Effector memory CD8-positive, alpha-beta T cell (primary cell): ENCODE results near the gene HES3.

ENCODE experiments used
- ATAC-seq: fragments of 150-1000 bp; cut with Tn5 transposase; replicated peaks from 2 replicates; pipeline ENCODE4 v1.10.0; 2021; ENCODE audit warnings: mild to moderate bottlenecking, moderate library complexity
- DNase-seq, 3 experiments: peaks; one replicate each; pipeline ENCODE4 v3.0.0; 2021
- H3K27ac Mint-ChIP-seq, 2 donors: one replicate each; pipeline ENCODE4 v1.8.0; 2022; ENCODE audit warnings: mild to moderate bottlenecking in 2 of 2, mixed read lengths in 2 of 2, moderate library complexity in 2 of 2
- H3K27me3 Mint-ChIP-seq, 2 donors: one replicate each; pipeline ENCODE4 v1.8.0; 2022; ENCODE audit warnings: mixed read lengths in 2 of 2
- H3K36me3 Mint-ChIP-seq: one replicate; pipeline ENCODE4 v1.8.0; 2022; ENCODE audit warnings: mild to moderate bottlenecking, moderate library complexity, mixed read lengths; ENCODE audit not compliant: insufficient read depth
- H3K4me1 Mint-ChIP-seq, 2 donors: one replicate each; pipeline ENCODE4 v1.8.0; 2022; ENCODE audit warnings: low read depth in 2 of 2, mixed read lengths in 2 of 2
- H3K4me3 Mint-ChIP-seq, 2 donors: one replicate each; pipeline ENCODE4 v1.8.0; 2022; ENCODE audit warnings: mild to moderate bottlenecking in 2 of 2, mixed read lengths in 2 of 2, moderate library complexity in 2 of 2
- H3K9me3 Mint-ChIP-seq, 2 donors: one replicate each; pipeline ENCODE4 v1.8.0; 2022; ENCODE audit warnings: mixed read lengths in 2 of 2

Gene HES3

GRCh38 chr1:6257541-6258069 is 13.6 kb downstream of the HES3 start:
- Mint-ChIP-seq H3K36me3 (peaks cover 10% of the 10 kb centered on the region), H3K27ac (peak overlapping the region in 1 of 2 donors; percentile 41), H3K27me3 (peaks cover 0 to 20% of the 10 kb centered on the region in 2 donors), H3K4me3 (no peak overlapping the region), H3K4me1 (peaks cover 0 to 3% of the 10 kb centered on the region in 2 donors), H3K9me3 (no peaks in the 10 kb centered on the region)
- ATAC-seq (no peak), DNase-seq (no peak)

GRCh38 chr1:6258675-6259074 is 14.7 kb downstream of the HES3 start:
- Mint-ChIP-seq H3K27me3 (peaks cover 0 to 20% of the 10 kb centered on the region in 2 donors), H3K36me3 (peaks cover 10% of the 10 kb centered on the region), H3K9me3 (no peaks in the 10 kb centered on the region), H3K27ac (no peak overlapping the region), H3K4me1 (peaks cover 0 to 5% of the 10 kb centered on the region in 2 donors), H3K4me3 (no peak overlapping the region)
- DNase-seq (no peak), ATAC-seq (no peak)

- peaks cover 10% of the 10 kb centered on the region for H3K36me3 Mint-ChIP-seq
- H3K4me3 Mint-ChIP-seq, result peak overlapping the region; percentile 58 to 61
- peak; percentile 85 for ATAC-seq
- DNase-seq, result peak; percentile 68 to 78 (median 76)
- H3K9me3 Mint-ChIP-seq, result no peaks in the 10 kb centered on the region
- peaks cover 0 to 5% of the 10 kb centered on the region in 2 donors for H3K4me1 Mint-ChIP-seq
- no peak overlapping the region for H3K27ac Mint-ChIP-seq
- H3K27me3 Mint-ChIP-seq, result peaks cover 0 to 20% of the 10 kb centered on the region in 2 donors
Observed at GRCh38 chr1:6259491-6260362, 15.7 kb downstream of the HES3 start.

DNA sequence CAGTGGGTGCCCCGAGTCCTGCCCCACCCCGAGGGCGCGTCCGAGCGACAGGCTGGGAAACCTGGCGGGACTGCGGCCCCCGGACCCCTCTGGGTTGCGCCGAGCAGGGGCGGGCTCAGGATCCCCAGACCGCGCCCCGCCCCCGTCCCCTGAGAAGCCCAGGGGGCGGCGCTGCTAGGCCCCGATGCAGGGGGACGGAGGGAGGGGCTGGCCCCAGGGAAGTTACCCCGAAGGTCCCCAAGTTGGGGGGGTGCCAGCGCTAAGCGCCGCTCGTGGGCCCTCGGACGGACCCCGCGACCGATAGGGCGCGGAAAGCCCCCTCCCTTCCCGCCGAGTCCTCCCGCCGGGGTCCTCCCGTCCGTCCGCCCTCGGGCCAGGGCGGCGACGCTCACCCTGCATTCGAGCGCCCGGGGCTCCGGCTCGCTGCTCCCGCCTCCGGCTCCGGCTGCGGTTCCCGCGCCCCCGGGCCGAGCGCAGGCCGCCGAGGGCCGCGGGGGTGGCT is 16.5 kb downstream of the HES3 start:
- peak overlapping the region in 1 of 2 donors; percentile 58 for H3K4me3 Mint-ChIP-seq
- peaks cover 0 to 20% of the 10 kb centered on the region in 2 donors for H3K27me3 Mint-ChIP-seq
- H3K36me3 Mint-ChIP-seq, result peaks cover 10% of the 10 kb centered on the region
- peaks cover 0 to 5% of the 10 kb centered on the region in 2 donors for H3K4me1 Mint-ChIP-seq
- ATAC-seq (peak; percentile 43), DNase-seq (no peak)
- no peak overlapping the region for H3K27ac Mint-ChIP-seq
- H3K9me3 Mint-ChIP-seq, result no peaks in the 10 kb centered on the region

DNA sequence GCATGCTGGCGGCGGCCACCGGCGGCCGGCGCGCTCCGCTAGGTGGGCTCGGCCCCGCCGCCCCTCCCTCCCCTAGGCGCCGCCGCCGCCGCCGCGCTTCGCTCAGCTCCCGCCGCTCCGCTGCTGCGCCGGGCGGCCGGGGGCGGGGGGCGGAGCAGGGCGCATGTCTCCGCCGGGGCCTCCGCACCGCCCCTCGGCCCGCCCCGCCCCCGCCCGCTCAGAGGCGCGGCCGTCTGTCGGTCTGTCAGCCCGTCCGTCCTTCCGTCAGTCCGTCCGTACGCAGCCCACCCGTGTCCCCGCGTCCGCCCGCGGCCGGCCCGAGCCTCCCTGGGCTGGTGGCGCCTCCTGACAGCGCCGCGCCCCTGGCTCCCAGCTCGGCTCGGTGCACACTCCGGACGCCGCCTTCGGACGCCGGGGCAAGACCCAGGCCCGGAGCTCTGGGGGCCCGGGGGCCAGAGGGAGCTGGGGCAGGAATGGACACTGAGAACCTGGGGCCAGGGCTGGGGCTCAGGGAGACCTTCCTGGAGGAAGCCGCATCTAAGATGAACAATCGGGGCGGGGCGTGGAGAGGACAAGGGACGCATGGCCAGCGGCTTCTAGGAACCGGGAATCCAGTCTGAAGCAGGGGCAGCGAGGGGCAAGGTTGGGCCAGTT is 17.1 kb downstream of the HES3 start, which contains the start of gene GPR153:
Gene GPR153 (minus strand): TSS at position 138 of the 654 bp plus-strand sequence. CDS start 6,193 bp downstream, outside the sequence.
- Mint-ChIP-seq H3K4me3 (peak within 1 kb of the TSS; percentile 68 to 72), H3K36me3 (peaks cover 10% of the 10 kb centered on the region), H3K4me1 (peaks cover 0 to 5% of the 10 kb centered on the region in 2 donors), H3K9me3 (no peaks in the 10 kb centered on the region), H3K27me3 (peaks cover 0 to 20% of the 10 kb centered on the region in 2 donors), H3K27ac (no peak within 1 kb of the TSS)
- DNase-seq, result peak in 1 of 3 experiments; percentile 25
- ATAC-seq, result peak; percentile 55

- peaks cover 0 to 20% of the 10 kb centered on the region in 2 donors for H3K27me3 Mint-ChIP-seq
- no peak overlapping the region for H3K27ac Mint-ChIP-seq
- no peaks in the 10 kb centered on the region for H3K9me3 Mint-ChIP-seq
Observed at GRCh38 chr1:6261615-6261995, 17.6 kb downstream of the HES3 start.

GRCh38 chr1:6262555-6263420 is 18.8 kb downstream of the HES3 start:
- Mint-ChIP-seq H3K4me1 (peaks cover 0 to 5% of the 10 kb centered on the region in 2 donors), H3K27me3 (peaks cover 0 to 13% of the 10 kb centered on the region in 2 donors), H3K36me3 (peaks cover 10% of the 10 kb centered on the region), H3K4me3 (peak overlapping the region in 1 of 2 donors; percentile 72), H3K9me3 (no peaks in the 10 kb centered on the region), H3K27ac (no peak overlapping the region)
- DNase-seq, result no peak
- ATAC-seq, result no peak

More at GRCh38 chr1:6261615-6261995, 17.6 kb downstream of the HES3 start:
- Mint-ChIP-seq H3K36me3 (peaks cover 10% of the 10 kb centered on the region), H3K4me1 (peaks cover 0 to 5% of the 10 kb centered on the region in 2 donors), H3K4me3 (peak overlapping the region; percentile 68 to 72)
- DNase-seq (no peak), ATAC-seq (no peak)

GRCh38 chr1:6263716-6264115 is 19.7 kb downstream of the HES3 start:
- peaks cover 0 to 13% of the 10 kb centered on the region in 2 donors for H3K27me3 Mint-ChIP-seq
- no peak for ATAC-seq
- no peak for DNase-seq
- H3K9me3 Mint-ChIP-seq, result no peaks in the 10 kb centered on the region
- no peak overlapping the region for H3K4me3 Mint-ChIP-seq
- H3K4me1 Mint-ChIP-seq, result peaks cover 0 to 5% of the 10 kb centered on the region in 2 donors
- H3K27ac Mint-ChIP-seq, result no peak overlapping the region
- H3K36me3 Mint-ChIP-seq, result peaks cover 10% of the 10 kb centered on the region

- Mint-ChIP-seq H3K4me1 (peaks cover 0 to 2% of the 10 kb centered on the region in 2 donors), H3K36me3 (peaks cover 3% of the 10 kb centered on the region), H3K4me3 (no peak overlapping the region), H3K9me3 (no peaks in the 10 kb centered on the region), H3K27me3 (peaks cover 0 to 13% of the 10 kb centered on the region in 2 donors), H3K27ac (no peak overlapping the region)
- DNase-seq (no peak), ATAC-seq (no peak)
Observed at GRCh38 chr1:6265151-6265550, 21.2 kb downstream of the HES3 start.

GRCh38 chr1:6266641-6267040 is 22.7 kb downstream of the HES3 start:
- Mint-ChIP-seq H3K9me3 (no peaks in the 10 kb centered on the region), H3K4me1 (peaks cover 0 to 2% of the 10 kb centered on the region in 2 donors), H3K4me3 (no peak overlapping the region), H3K27ac (no peak overlapping the region), H3K27me3 (peaks cover 0 to 11% of the 10 kb centered on the region in 2 donors), H3K36me3 (peaks cover 3% of the 10 kb centered on the region)
- no peak for ATAC-seq
- no peak for DNase-seq

DNA sequence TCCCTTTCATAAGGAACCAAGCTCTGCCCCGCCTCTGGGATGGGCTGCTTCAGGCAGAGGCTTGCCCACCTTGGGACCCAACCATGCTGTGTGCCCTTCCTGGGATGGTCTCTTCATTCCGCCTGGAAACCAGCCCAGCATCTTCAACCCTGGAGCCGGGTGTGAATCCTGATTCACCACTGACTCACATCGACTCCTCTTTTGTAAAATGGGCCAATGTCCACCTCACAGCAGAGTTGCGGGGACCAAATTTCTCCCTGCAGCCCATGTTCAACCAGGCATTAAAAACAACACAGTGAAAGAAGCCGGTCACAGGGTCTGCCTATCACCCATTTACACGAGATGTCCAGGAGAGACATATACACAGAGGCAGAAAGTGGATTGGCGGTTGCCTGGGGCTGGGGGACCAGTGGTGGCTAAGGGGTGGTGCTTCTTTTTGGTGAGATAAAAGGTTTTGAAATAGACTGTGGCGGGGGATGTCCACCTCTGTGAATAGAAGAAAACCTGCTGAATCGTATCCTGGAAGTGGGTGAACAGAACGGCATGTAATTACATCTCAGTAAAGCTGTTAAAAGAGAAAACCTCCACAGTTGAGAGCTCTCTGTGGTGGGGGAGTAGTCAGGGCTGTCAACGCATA is 23.8 kb downstream of the HES3 start:
- Mint-ChIP-seq H3K4me3 (no peak overlapping the region), H3K4me1 (peaks cover 0 to 2% of the 10 kb centered on the region in 2 donors), H3K9me3 (no peaks in the 10 kb centered on the region), H3K27me3 (no peaks in the 10 kb centered on the region), H3K36me3 (no peaks in the 10 kb centered on the region), H3K27ac (no peak overlapping the region)
- ATAC-seq (no peak), DNase-seq (no peak)

- H3K27me3 Mint-ChIP-seq, result no peaks in the 10 kb centered on the region
Observed at GRCh38 chr1:6268415-6268814, 24.4 kb downstream of the HES3 start.

More at GRCh38 chr1:6268415-6268814, 24.4 kb downstream of the HES3 start:
- Mint-ChIP-seq H3K9me3 (no peaks in the 10 kb centered on the region), H3K4me3 (no peak overlapping the region), H3K4me1 (peaks cover 0 to 2% of the 10 kb centered on the region in 2 donors), H3K36me3 (no peaks in the 10 kb centered on the region), H3K27ac (no peak overlapping the region)
- ATAC-seq, result no peak
- no peak for DNase-seq
